Activated CD4-positive, alpha-beta T cell treated with anti-CD3 and anti-CD28 coated beads, Interleukin-2, amount 10 ng/mL, durations not matched to agents 24 days and 14 days (primary cell): ENCODE measurements around the gene C22orf23. TPM values are rescaled to one million over a fixed set of nuclear protein-coding genes. Genes with fewer than 3 reads are reported as not detected.

Experiments used
- DNase-seq: peaks from one replicate; pipeline ENCODE4 v3.0.0; 2022
- H3K27ac Mint-ChIP-seq: one replicate; pipeline ENCODE4 v1.8.0; 2022; ENCODE audit warnings: mild to moderate bottlenecking, mixed read lengths
- H3K27me3 Mint-ChIP-seq: one replicate; pipeline ENCODE4 v1.8.0; 2022; ENCODE audit warnings: mixed read lengths
- H3K36me3 Mint-ChIP-seq: one replicate; pipeline ENCODE4 v1.8.0; 2022; ENCODE audit warnings: low read depth, mild to moderate bottlenecking, mixed read lengths
- H3K4me1 Mint-ChIP-seq: one replicate; pipeline ENCODE4 v1.8.0; 2021; ENCODE audit warnings: mixed read lengths
- H3K4me3 Mint-ChIP-seq: one replicate; pipeline ENCODE4 v1.8.0; 2022; ENCODE audit warnings: mild to moderate bottlenecking, moderate library complexity, mixed read lengths
- H3K9me3 Mint-ChIP-seq: one replicate; pipeline ENCODE4 v1.8.0; 2021; ENCODE audit warnings: mixed read lengths
- intact Hi-C: fragments of 100-400 bp; cut with micrococcal nuclease; formaldehyde crosslinking; loops from one replicate; pipeline ENCODE4 v1.15.1; 2023
- total RNA-seq: library from RNA; stranded (reverse); gene quantifications from 2 replicates; pipeline ENCODE4 v1.2.3, GENCODE V29; 2022

The C22orf23 gene
- total RNA-seq, 1 donor from 2014 or later = 0.37 TPM

- intact Hi-C loops = loop anchor here (5.0 kb wide), 1 partner anchor 34 kb away; no protein-coding TSS in a partner anchor
Observed at GRCh38 chr22:37898441-37899181, 54.8 kb downstream of the C22orf23 start.

GRCh38 chr22:37897807-37898206 lies 55.6 kb downstream of the C22orf23 start:
- Mint-ChIP-seq H3K27me3 (no peaks in the 10 kb centered on the region), H3K36me3 (peaks cover 6% of the 10 kb centered on the region), H3K27ac (peak overlapping the region; percentile 79), H3K9me3 (no peaks in the 10 kb centered on the region), H3K4me1 (peaks cover 34% of the 10 kb centered on the region), H3K4me3 (no peak overlapping the region)
- intact Hi-C loops = loop anchor here (5.0 kb wide), 1 partner anchor 34 kb away; no protein-coding TSS in a partner anchor
- no peak for DNase-seq

More at GRCh38 chr22:37898441-37899181, 54.8 kb downstream of the C22orf23 start:
- H3K9me3 Mint-ChIP-seq = no peaks in the 10 kb centered on the region
- H3K36me3 Mint-ChIP-seq = peaks cover 6% of the 10 kb centered on the region
- H3K27ac Mint-ChIP-seq = peak overlapping the region; percentile 29
- H3K4me3 Mint-ChIP-seq = no peak overlapping the region
- peaks cover 33% of the 10 kb centered on the region for H3K4me1 Mint-ChIP-seq
- DNase-seq = no peak
- no peaks in the 10 kb centered on the region for H3K27me3 Mint-ChIP-seq

- Mint-ChIP-seq H3K27ac (peak overlapping the region; percentile 91), H3K36me3 (peaks cover 12% of the 10 kb centered on the region), H3K4me1 (peaks cover 34% of the 10 kb centered on the region), H3K4me3 (no peak overlapping the region), H3K27me3 (no peaks in the 10 kb centered on the region), H3K9me3 (no peaks in the 10 kb centered on the region)
- no peak for DNase-seq
- intact Hi-C loops = loop anchor here (1.0 to 5.0 kb wide), 2 partner anchors 8 to 35 kb away; no protein-coding TSS in a partner anchor
Observed at GRCh38 chr22:37896939-37897338, 56.5 kb downstream of the C22orf23 start.

GRCh38 chr22:37896181-37896592 lies 57.2 kb downstream of the C22orf23 start:
- H3K36me3 Mint-ChIP-seq = peaks cover 17% of the 10 kb centered on the region
- peaks cover 33% of the 10 kb centered on the region for H3K4me1 Mint-ChIP-seq
- no peaks in the 10 kb centered on the region for H3K9me3 Mint-ChIP-seq
- H3K27me3 Mint-ChIP-seq = no peaks in the 10 kb centered on the region
- peak overlapping the region; percentile 91 for H3K27ac Mint-ChIP-seq
- DNase-seq = peak; percentile 89
- peak overlapping the region; percentile 53 for H3K4me3 Mint-ChIP-seq
- intact Hi-C loops = loop anchor here (1.0 to 5.0 kb wide), 2 partner anchors 9 to 36 kb away; no protein-coding TSS in a partner anchor

- no peaks in the 10 kb centered on the region for H3K9me3 Mint-ChIP-seq
- peaks cover 18% of the 10 kb centered on the region for H3K36me3 Mint-ChIP-seq
- H3K4me3 Mint-ChIP-seq = peak overlapping the region; percentile 30
- H3K4me1 Mint-ChIP-seq = peaks cover 32% of the 10 kb centered on the region
- intact Hi-C loops = loop anchor here (5.0 kb wide), 1 partner anchor 37 kb away; no protein-coding TSS in a partner anchor
- H3K27ac Mint-ChIP-seq = peak overlapping the region; percentile 84
- DNase-seq = no peak
- H3K27me3 Mint-ChIP-seq = no peaks in the 10 kb centered on the region
Observed at GRCh38 chr22:37894939-37895670, 58.3 kb downstream of the C22orf23 start.

GRCh38 chr22:37893583-37893983 lies 59.8 kb downstream of the C22orf23 start:
- Mint-ChIP-seq H3K4me1 (peaks cover 32% of the 10 kb centered on the region), H3K27me3 (no peaks in the 10 kb centered on the region), H3K36me3 (peaks cover 28% of the 10 kb centered on the region), H3K4me3 (no peak overlapping the region), H3K27ac (peak overlapping the region; percentile 64), H3K9me3 (no peaks in the 10 kb centered on the region)
- intact Hi-C loops = no loop called here
- DNase-seq = no peak

Other genes with a start within 250 kb of the C22orf23 start
- gene GCAT, start 145.7 kb downstream of the C22orf23 start, total RNA-seq = 27.7 and 28.9 TPM in 2 replicates
- gene GALR3, start 130.2 kb downstream of the C22orf23 start, total RNA-seq = not detected in 2 replicates
- gene ANKRD54, start 109.3 kb downstream of the C22orf23 start, total RNA-seq = 27.2 and 29.9 TPM in 2 replicates
- gene EIF3L, start 104.2 kb downstream of the C22orf23 start, total RNA-seq = 460 and 480 TPM in 2 replicates
- gene MICALL1, start 47.3 kb downstream of the C22orf23 start, total RNA-seq = 27.3 and 27.7 TPM in 2 replicates
- gene POLR2F, start 98 bp upstream of the C22orf23 start, total RNA-seq = 113 TPM in 2 replicates
- gene SOX10, start 31.0 kb upstream of the C22orf23 start, total RNA-seq = not detected in 2 replicates
- 11.9 and 15.1 TPM in 2 replicates for gene PICK1, start 103.8 kb upstream of the C22orf23 start, total RNA-seq
- not detected in 2 replicates for gene SLC16A8, start 130.6 kb upstream of the C22orf23 start, total RNA-seq
- gene BAIAP2L2, start 157.1 kb upstream of the C22orf23 start, total RNA-seq = 0.19 and 0.45 TPM in 2 replicates
- gene PLA2G6, start 228.2 kb upstream of the C22orf23 start, total RNA-seq = 34.3 and 43.2 TPM in 2 replicates
- gene MAFF, start 248.4 kb upstream of the C22orf23 start, total RNA-seq = 12.6 and 12.8 TPM in 2 replicates